CD4-positive, alpha-beta T cell treated with Interleukin-17A for 4 hours (primary cell): ENCODE data around the gene PHF19.

Source experiments
- DNase-seq: peaks from one replicate; pipeline ENCODE4 v3.0.0-alpha.2; 2020; ENCODE audit warnings: mixed read lengths

The PHF19 gene

DNA sequence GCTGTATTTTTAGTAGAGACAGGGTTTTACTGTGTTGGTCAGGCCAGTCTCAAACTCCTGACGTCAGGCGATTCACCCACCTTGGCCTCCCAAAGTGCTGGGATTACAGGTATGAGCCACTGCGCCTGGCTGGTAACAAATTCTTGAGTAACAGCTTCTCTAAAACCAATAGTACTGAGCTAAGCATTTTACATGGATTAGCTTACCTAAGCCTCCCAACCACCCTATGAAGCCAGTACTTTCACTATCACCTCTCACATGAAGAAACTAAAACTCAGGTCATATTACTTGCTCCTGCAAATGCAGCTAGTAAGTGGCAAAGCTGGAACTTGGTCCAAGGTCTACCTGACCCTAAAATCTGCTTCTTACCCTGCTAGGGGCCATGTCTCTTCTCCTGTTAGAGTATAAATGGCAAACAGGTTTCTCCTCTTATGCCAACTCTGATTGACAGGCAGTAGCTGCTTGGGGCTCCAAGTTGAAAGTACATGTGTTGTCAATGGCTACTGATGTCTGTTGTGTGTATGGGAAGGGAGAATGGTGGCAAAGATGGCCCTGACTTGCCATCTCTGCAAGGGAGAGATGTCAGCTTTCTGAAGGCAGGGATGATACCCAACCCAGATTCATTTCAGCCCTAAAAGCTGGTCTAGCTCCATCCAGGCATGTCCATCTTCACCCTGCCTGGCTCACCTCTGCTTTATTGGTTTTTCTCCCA lies 4.0 kb downstream of the PHF19 start:
- DNase-seq = no peak

DNA sequence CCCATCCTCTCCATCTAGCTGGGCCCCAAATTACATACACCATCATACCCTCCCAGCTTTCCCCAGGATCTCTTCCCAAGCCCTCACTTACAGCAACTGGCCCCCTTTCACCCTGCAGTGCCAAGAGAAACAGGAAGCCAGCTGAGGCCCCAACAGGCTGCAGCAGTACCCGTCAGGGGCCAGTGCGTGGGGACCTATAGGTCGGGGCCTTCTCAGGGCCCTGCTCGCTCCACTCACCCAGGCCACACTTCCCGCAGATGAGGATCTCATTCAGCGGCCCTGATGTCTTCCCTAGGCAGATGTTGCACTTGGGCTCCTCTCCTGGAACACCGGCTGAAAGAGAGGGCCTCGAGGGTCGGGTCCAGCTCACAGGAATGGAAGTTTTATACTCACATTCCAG lies 6.8 kb downstream of the PHF19 start:
- DNase-seq = no peak

DNA sequence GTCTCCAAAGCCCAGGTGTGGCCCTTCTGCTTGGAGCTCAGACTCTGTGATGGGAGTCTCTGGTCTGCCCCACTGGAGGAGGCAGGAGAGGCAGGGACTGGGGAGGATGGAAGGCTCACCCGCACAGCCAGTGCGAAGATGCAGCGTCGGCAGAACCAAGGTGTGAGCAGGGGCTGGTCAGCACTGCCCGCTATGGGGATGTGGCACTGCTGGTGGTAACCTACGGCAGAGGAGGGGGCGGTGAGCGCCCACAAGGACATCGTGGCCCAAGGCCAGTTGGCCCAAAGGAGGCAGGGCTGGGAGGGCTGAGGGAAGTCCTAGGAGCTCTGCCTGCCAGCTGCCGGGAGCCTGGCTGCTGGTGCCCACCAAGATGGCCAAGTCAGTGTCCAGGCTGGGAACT lies 7.3 kb downstream of the PHF19 start:
- no peak for DNase-seq

DNA sequence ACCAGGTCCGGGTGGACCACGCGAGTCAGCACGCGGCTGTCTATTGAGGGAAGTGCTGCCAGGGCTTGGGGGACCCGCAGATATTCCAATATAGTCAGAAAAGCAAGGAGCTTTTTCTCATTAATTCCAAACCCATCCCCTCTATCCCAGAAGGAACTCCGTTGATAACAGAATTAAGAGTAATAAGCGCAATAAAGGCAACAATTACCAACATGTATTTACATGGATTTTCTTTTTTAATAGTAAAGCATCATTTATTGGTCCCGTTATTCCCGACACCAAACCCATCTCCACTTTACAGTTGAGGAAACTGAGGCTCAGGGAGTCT lies 7.7 kb downstream of the PHF19 start:
- no peak for DNase-seq

DNA sequence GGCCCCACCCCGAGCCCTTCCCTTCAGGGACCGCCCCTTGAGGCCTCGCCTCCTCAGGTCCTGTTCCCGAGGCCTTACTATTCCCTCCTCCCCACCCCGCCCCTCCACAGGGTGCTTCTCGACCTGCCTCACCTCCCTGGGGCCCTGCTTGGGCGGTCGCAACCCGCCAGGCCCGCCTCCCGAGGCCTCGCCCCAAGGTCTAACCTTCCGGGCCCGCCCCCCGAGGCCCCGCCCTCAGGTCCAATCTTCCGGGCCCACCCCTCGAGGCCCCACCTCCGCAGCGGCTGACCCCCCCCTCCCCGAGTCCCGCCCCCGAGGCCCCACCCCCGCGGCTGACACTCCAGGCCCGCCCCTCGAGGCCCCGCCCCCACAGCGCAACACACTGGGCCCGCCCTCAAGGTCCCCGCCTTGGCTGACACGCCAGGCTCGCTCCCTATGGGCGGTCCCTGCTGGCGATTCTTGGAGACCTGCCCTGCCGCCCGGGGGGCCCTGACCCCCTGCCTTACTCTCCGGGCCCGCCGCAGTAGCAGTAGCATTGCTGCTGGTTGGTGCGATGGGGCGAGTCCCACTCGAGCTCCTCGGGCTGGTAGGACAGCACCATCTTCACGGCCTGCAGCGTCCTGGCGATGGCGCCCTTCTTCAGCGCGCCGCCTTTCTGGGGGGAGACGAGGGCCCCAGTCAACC lies 8.2 kb downstream of the PHF19 start:
- peak; percentile 99 for DNase-seq

DNA sequence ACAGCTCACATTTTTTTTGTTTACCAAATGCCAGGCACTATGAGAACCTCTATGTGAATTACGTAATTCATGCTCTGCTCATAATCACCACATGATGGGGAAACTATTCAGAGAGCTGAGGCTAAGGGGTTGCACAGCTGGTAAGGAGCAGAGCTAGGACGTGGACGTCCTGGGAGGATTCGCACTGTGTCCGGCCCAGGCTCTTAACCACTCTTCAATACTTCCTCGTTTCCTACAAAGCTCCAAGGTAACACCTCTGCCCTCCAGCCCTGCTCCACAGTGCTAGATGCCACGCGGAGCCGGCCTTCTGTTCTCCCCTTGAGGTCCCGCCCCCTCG lies 8.7 kb downstream of the PHF19 start:
- DNase-seq = no peak

DNA sequence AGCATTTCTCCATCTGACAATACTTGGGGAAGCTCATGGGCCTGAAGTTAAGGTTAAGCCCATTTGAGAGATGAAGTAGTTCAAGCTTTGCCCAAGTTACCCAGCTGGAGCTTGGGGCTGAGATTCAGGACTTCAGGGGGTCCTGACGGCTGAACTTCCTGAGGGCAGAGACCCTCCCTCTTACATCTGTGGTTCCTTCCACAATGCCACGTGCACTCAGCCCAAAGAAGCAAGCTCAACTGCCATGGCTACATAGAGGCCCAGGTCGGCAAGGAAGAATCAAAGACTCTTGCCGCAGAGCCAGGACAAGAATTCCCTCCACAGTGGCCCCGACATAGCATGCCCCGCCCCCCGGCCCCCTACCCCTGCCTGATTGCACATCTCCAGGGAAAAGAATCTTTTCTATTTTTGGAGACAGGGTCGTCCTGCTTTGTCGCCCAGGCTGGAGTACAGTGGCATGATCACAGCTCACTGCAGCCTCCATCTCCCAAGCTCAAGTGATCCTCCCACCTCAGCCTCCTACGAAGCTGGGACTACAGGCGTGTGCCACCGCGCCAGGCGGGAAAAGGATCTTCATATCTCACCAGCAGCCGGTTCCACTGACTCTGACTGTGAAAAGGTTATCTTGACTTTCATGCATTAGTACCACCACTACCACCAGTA lies 9.2 kb downstream of the PHF19 start:
- DNase-seq = no peak

DNA sequence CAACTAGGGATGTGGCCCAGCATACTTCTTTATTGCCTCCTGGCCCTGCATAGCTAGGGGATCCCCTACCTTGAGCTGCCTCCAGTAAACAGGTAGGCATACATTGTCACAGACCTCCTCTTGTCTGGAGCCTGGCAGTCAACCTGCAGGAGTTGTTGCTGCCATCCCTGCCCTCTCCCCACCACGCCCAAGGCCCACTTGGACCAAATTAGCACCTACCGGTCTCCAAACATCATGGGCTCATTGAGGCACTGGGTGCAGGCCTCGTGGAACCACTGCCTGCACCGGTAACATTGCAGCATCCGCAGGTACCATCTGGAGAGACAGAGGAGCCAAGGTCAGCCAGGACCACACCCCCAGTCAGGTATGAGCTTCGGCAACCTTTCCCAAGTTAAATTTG lies 10.3 kb downstream of the PHF19 start:
- DNase-seq = no peak

DNA sequence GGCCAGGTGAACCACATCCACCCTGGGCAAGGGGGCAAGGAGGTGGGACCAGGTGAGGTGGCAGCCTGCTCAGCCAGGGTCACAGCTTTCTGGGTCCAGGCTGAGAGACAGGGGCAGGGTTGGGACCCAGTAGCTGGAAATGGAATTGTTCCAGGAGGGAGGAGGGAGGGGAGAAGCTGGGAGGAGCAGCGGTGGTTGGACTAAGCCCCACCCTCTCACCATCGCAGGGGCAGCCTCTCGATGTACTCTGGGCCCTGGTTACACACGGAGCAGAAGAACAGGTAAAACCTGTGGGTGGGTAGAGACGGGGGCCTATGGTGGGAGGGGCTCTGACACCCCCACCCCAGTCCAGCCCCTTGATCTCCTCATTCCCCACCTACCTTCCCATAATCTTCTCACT lies 11.2 kb downstream of the PHF19 start:
- DNase-seq = no peak

DNA sequence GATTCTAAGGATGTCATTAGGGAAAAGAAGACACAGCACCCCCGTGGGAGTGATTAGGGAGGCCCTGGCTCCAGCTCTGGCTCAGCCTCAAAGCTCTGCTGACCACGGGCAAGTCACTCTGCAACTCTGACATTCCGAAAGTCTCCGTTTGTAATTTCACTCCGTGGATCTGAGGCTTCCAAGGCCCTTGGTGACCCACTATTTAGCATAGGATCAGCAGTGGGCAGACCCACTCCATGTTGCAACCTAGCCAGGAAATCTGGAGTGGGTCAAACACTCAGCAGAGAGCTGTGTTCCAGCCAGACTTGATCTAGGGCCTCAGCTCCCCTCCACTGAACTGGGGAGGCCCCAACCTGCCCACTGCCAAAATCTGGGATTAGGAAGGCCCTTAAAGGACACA lies 11.8 kb downstream of the PHF19 start:
- no peak for DNase-seq

DNA sequence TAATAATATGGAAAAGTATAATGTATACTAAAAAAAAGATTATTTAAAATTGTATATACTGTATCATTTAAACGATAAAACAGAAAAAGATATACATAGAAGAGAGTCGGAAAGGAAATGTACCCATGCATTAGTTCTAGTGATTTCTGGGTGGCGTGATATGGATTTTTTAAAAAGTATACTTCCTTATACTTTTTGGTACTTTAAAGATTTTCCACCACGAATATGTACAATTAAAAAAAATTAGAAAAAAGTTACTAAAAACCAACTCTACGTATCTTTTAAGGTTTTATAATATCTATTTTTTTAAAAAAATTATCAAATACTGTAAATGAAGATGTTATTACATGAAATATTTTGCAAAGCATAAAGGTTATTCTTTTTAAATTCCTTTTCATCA lies 12.3 kb downstream of the PHF19 start:
- DNase-seq = no peak

DNA sequence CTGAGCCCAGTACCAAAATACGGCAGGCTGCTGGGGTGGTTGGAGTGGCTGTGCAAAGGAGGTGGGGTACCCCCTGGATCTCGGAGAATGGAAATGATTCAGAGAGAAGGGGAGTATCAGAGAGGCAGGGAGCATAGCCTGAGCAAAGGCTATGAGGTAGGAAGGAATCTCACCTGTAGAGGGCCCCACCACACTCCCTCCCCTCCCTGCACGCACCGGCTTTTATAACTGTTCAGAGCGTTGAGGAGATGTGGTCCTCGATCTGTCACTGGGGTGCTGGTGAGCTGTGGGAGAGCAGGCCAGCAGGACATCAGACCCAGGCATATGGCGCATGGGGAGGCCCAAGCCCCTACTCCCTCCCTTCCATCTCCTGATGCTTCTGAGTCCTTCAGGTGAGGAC lies 13.2 kb downstream of the PHF19 start:
- no peak for DNase-seq

DNA sequence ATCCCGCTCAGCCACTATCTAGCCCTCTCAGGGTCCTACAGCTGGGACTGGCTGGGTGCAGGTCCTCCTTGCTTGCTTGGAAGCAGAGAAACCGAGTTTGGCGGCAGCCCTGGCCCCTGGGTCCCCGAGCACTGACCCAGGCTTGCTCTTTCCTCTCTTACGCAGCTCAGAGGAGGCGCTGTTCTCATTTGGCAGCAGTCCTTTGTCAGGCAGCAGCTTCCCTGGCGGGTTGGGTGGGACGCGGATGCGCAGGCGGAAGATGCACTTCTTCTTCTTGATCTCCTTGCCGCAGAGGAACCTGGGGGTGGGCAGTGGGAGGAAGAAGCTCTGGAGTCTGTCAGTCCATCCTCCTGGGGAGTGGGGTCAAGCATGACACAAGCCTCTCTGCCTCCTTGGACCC lies 14.5 kb downstream of the PHF19 start:
- DNase-seq = no peak

DNA sequence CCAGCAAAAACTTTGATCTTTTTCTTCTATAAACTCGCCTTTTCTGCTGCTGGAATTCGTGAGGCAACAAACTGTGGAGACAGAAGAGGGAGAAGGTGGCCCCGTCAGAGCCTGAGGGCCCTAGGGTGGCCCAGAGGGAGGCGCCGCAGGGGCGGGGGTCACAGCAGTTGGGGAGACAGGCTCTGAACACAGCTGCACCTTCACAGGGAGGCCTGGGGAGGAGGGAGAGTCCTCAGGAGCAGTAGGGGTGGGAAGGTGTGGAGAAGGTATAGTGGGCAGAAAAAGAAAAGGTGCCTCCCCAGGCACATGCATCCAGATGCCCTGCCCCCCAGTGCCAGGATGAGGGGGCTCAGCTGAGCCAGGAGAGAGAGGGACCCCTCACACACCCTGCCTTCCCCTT lies 15.1 kb downstream of the PHF19 start:
- DNase-seq = no peak

DNA sequence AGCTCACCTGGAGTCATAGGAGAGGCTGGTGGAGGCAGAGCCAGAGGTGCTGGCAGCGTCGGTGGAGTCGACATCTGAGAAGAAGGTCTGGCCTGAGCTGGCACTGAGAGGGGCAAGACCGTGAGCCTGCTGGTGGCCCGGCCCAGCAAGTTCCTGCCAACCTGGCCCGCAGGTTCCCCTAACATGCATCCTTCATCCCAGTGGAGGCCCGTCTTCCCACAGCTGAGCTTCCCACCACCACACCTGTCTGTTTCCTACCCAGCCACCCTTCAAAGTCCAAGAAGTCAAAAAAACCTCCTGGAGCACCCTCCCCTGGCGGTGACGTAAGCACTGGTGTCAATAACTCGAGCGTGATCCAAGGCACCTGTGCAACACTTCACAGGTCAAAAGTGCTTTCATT lies 16.9 kb downstream of the PHF19 start:
- no peak for DNase-seq

DNA sequence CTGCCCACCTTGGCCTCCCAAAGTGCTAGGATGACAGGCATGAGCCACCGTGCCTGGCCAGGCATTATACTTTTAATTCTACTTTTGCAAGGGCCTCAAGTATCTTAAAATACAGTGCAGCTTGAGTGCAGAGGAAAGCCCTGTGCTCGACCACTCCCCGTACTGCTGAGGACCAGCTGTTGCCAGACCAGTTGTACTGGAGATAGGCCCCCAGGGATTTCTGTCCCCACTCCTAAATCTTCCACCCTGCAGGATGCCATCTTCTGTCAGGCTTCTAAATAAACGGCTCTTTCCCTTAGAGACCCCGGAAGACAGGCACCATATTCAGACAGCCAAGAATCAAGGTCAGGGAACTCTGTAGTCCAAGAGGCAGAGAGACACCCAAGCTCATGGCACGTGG lies 17.6 kb downstream of the PHF19 start:
- DNase-seq = no peak

DNA sequence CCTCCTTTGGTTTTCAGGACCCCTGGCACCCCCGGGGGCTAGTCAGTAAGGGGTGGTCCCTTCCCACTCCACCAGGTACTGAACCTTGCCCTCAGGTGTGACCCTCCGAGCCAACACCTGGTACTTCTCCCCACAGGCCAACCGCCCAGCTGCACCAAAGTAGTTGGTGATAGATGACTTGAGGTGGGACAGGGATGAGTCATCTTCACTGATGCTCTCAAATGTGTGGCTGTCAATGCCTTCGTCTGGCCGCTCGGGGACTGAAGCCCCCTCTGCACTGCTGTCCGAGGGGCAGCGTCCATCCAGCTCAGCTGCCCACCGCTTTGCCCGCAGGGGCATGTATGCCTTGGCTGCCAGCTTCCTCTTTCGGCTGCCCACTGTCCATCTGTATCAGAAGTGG lies 19.1 kb downstream of the PHF19 start:
- no peak for DNase-seq

DNA sequence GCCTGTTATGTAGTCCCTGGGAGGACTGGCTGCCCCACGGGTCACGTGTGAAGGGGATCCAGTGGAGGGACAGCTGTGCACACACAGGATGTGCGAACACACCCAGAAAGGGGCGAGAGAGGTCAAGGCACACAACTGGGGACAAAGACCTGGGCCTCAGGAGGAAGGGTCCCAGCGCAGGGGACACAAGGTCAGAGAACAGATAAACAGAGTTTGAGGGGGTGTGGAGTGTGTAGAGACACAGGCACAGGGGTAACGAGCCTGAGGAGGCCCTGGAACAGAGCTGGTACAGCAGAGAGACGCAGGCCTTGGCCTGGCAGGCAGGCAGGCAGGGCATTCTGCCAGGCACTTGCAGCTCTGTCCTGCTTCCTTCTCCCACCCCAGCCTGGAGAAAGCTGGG lies 19.5 kb downstream of the PHF19 start:
- no peak for DNase-seq

DNA sequence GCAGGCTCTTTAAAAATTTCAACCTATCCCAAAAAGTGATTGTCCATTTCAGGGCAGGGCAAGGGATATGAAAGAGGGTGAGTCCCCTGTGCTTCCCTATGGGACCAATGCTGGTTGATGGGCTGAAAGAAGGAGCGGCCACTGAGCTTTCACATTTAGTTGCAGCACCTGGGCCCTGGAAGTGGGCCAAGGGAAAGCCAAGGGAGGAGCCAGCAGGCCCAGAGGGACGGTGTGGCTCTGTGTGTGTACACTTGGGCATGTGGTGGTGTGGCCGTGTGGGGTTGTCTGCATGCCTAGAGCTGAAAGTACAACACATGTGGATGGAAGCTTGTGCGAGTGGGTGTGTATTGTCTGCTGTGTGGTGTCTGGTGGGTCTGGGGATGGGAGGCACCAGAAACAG lies 20.3 kb downstream of the PHF19 start:
- no peak for DNase-seq

DNA sequence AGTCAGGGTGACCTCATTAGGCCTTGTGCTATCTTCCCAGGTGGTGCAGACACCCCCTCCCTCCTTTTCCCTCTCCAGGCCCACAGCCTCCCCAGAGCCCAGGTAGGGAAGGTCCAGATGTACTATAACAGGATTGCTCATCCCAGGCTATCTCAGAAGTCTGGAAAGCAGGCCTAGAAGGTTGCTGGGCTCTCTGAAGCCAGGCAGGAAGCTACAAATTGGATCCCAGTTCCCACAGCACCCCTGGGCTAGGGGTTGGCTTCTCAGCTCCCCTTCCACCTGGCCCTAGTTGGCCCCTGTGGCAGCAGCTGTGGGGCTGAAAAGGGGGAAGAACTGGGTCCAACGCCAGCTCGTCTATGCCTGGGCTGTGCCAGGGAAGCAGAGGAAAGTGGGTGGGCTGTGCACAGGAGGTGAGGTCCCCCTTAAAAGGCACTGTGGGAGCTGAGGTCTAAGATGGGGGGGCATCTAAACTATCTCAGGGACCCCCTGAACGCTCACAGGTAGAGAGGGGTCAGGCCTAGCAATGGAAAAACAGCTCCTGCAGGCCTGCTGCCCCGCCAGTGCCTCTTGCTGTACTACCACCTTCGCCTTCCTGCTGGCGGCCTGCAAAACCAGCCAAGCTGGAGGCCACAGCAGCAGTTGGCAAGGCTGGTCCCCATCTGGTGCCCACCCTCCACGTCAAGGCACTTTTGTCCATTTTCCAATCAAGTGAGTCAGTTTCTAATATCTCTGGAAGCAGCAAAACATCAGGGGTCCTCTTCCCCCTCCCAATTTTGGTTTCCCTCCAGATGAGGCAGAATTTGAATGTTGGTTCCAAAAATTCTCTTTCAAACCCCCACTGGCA lies 20.9 kb downstream of the PHF19 start:
- DNase-seq = no peak

DNA sequence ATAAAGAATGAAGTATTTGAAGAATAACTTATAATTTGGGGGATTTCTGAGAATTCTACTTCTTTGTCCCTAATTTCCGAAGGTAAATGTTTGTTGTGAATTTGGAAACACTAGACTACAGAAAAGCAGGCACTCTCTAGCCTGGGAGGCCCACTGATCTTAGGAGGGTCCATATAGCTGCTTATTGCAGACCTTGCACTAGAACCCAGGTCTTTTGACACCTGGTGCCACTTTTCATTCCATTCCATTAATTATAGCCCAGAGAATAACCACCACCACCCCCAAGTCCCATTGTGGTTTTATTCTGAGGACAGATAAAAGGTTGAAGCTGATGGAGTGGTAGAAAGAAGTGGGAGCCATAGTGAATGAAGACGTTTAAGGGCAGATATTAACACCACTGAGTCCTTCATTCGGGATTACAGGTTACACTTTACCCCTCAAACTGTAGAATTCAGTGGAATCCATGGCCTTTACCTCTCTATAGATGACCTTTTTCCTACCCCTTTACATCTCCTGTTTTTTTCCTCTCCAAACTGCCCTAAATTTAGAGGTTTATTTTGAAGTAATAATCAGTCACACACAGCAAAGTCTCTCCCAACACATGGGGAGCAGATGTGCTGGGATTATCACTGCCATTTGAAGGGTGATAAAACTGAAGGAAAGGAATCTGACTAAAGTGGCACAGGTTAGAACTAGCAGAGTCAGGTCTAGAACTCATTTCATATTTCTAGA lies 22.2 kb downstream of the PHF19 start:
- no peak for DNase-seq

DNA sequence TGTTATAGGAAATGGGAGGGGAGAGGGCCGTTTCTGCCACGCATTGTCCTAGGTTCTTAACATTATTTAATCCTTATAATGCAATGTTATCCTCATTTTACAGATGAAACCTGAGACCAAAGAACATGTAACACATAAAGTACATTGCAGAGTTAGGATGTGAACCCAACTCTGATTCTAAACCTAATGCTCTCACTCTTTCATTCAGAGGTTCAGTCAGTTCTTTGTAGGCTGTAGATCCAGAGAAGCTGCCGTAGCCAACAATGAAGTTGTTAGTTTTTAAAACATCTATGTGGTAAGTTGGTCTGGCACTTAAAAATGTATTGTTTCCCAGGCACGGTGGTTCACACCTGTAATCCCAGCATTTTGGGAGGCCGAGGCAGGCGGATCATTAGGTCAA lies 23.8 kb downstream of the PHF19 start:
- DNase-seq = no peak
